Measurements from ENCODE around the gene CDH1.

CDH1 gene

GRCh38 chr16:68790130-68790761 lies 53.2 kb downstream of the CDH1 start:
- H3K36me3 Mint-ChIP-seq (ENCODE audit: insufficient read depth) = peaks cover 2% of the 10 kb centered on the region
- H3K4me1 Mint-ChIP-seq = no peaks in the 10 kb centered on the region
- DNase-seq (ENCODE audit: low spot score in 2 of 2) (no peak), ATAC-seq (replicated peaks; ENCODE audit: extremely low read depth, poor library complexity, severe bottlenecking) (no peak)
- H3K27me3 Mint-ChIP-seq = no peaks in the 10 kb centered on the region
- H3K9me3 Mint-ChIP-seq = no peaks in the 10 kb centered on the region
- H3K27ac Mint-ChIP-seq (ENCODE audit: low read depth) = no peak overlapping the region
- H3K4me3 Mint-ChIP-seq = no peak overlapping the region

- Mint-ChIP-seq H3K36me3 (ENCODE audit: insufficient read depth) (peaks cover 2% of the 10 kb centered on the region), H3K4me3 (no peak overlapping the region), H3K9me3 (no peaks in the 10 kb centered on the region), H3K27me3 (no peaks in the 10 kb centered on the region), H3K4me1 (no peaks in the 10 kb centered on the region), H3K27ac (ENCODE audit: low read depth) (no peak overlapping the region)
- no peak for DNase-seq (ENCODE audit: low spot score in 2 of 2)
- ATAC-seq (replicated peaks; ENCODE audit: extremely low read depth, poor library complexity, severe bottlenecking) = no peak
Observed at GRCh38 chr16:68790944-68791343, 53.9 kb downstream of the CDH1 start.

GRCh38 chr16:68792465-68793324 lies 55.6 kb downstream of the CDH1 start:
- no peaks in the 10 kb centered on the region for H3K9me3 Mint-ChIP-seq
- no peaks in the 10 kb centered on the region for H3K4me1 Mint-ChIP-seq
- H3K36me3 Mint-ChIP-seq (ENCODE audit: insufficient read depth) = peaks cover under 1% of the 10 kb centered on the region
- no peak overlapping the region for H3K27ac Mint-ChIP-seq (ENCODE audit: low read depth)
- no peak overlapping the region for H3K4me3 Mint-ChIP-seq
- DNase-seq (ENCODE audit: low spot score in 2 of 2) (no peak), ATAC-seq (replicated peaks; ENCODE audit: extremely low read depth, poor library complexity, severe bottlenecking) (no peak)
- no peaks in the 10 kb centered on the region for H3K27me3 Mint-ChIP-seq

GRCh38 chr16:68793401-68793857 lies 56.3 kb downstream of the CDH1 start:
- no peaks in the 10 kb centered on the region for H3K9me3 Mint-ChIP-seq
- H3K27ac Mint-ChIP-seq (ENCODE audit: low read depth) = no peak overlapping the region
- H3K36me3 Mint-ChIP-seq (ENCODE audit: insufficient read depth) = no peaks in the 10 kb centered on the region
- ATAC-seq (replicated peaks; ENCODE audit: extremely low read depth, poor library complexity, severe bottlenecking) = no peak
- DNase-seq (ENCODE audit: low spot score in 2 of 2) = no peak
- H3K4me1 Mint-ChIP-seq = no peaks in the 10 kb centered on the region
- no peak overlapping the region for H3K4me3 Mint-ChIP-seq
- H3K27me3 Mint-ChIP-seq = no peaks in the 10 kb centered on the region

GRCh38 chr16:68798398-68798797 lies 61.3 kb downstream of the CDH1 start:
- no peaks in the 10 kb centered on the region for H3K4me1 Mint-ChIP-seq
- no peak overlapping the region for H3K27ac Mint-ChIP-seq (ENCODE audit: low read depth)
- H3K27me3 Mint-ChIP-seq = no peaks in the 10 kb centered on the region
- H3K4me3 Mint-ChIP-seq = no peak overlapping the region
- no peaks in the 10 kb centered on the region for H3K9me3 Mint-ChIP-seq
- no peaks in the 10 kb centered on the region for H3K36me3 Mint-ChIP-seq (ENCODE audit: insufficient read depth)
- ATAC-seq (replicated peaks; ENCODE audit: extremely low read depth, poor library complexity, severe bottlenecking) = no peak
- no peak for DNase-seq (ENCODE audit: low spot score in 2 of 2)

- no peaks in the 10 kb centered on the region for H3K9me3 Mint-ChIP-seq
- H3K27ac Mint-ChIP-seq (ENCODE audit: low read depth) = no peak overlapping the region
- no peaks in the 10 kb centered on the region for H3K27me3 Mint-ChIP-seq
- no peaks in the 10 kb centered on the region for H3K36me3 Mint-ChIP-seq (ENCODE audit: insufficient read depth)
- DNase-seq (ENCODE audit: low spot score in 2 of 2) (peak in 1 of 2 donors; percentile 53), ATAC-seq (replicated peaks; ENCODE audit: extremely low read depth, poor library complexity, severe bottlenecking) (peak; percentile 83)
- H3K4me3 Mint-ChIP-seq = no peak overlapping the region
- no peaks in the 10 kb centered on the region for H3K4me1 Mint-ChIP-seq
Observed at GRCh38 chr16:68800257-68800875, 63.3 kb downstream of the CDH1 start.

GRCh38 chr16:68802190-68802589 lies 65.1 kb downstream of the CDH1 start:
- Mint-ChIP-seq H3K4me3 (no peak overlapping the region), H3K27ac (ENCODE audit: low read depth) (no peak overlapping the region), H3K36me3 (ENCODE audit: insufficient read depth) (no peaks in the 10 kb centered on the region), H3K9me3 (no peaks in the 10 kb centered on the region), H3K4me1 (no peaks in the 10 kb centered on the region), H3K27me3 (no peaks in the 10 kb centered on the region)
- ATAC-seq (replicated peaks; ENCODE audit: extremely low read depth, poor library complexity, severe bottlenecking) = no peak
- no peak for DNase-seq (ENCODE audit: low spot score in 2 of 2)

- Mint-ChIP-seq H3K27ac (ENCODE audit: low read depth) (no peak overlapping the region), H3K4me3 (no peak overlapping the region), H3K27me3 (peaks cover 2% of the 10 kb centered on the region), H3K36me3 (ENCODE audit: insufficient read depth) (peaks cover 2% of the 10 kb centered on the region), H3K9me3 (no peaks in the 10 kb centered on the region), H3K4me1 (no peaks in the 10 kb centered on the region)
- DNase-seq (ENCODE audit: low spot score in 2 of 2) = no peak
- ATAC-seq (replicated peaks; ENCODE audit: extremely low read depth, poor library complexity, severe bottlenecking) = no peak
Observed at GRCh38 chr16:68806422-68806821, 69.3 kb downstream of the CDH1 start.

GRCh38 chr16:68806981-68807380 lies 69.9 kb downstream of the CDH1 start:
- ATAC-seq (replicated peaks; ENCODE audit: extremely low read depth, poor library complexity, severe bottlenecking) (no peak), DNase-seq (ENCODE audit: low spot score in 2 of 2) (no peak)
- no peaks in the 10 kb centered on the region for H3K4me1 Mint-ChIP-seq
- no peak overlapping the region for H3K4me3 Mint-ChIP-seq
- peaks cover 2% of the 10 kb centered on the region for H3K36me3 Mint-ChIP-seq (ENCODE audit: insufficient read depth)
- H3K27me3 Mint-ChIP-seq = peaks cover 8% of the 10 kb centered on the region
- H3K9me3 Mint-ChIP-seq = no peaks in the 10 kb centered on the region
- H3K27ac Mint-ChIP-seq (ENCODE audit: low read depth) = no peak overlapping the region

GRCh38 chr16:68814516-68814915 lies 77.4 kb downstream of the CDH1 start:
- H3K27ac Mint-ChIP-seq (ENCODE audit: low read depth) = no peak overlapping the region
- no peak overlapping the region for H3K4me3 Mint-ChIP-seq
- peaks cover 8% of the 10 kb centered on the region for H3K27me3 Mint-ChIP-seq
- H3K36me3 Mint-ChIP-seq (ENCODE audit: insufficient read depth) = peaks cover 2% of the 10 kb centered on the region
- no peaks in the 10 kb centered on the region for H3K4me1 Mint-ChIP-seq
- ATAC-seq (replicated peaks; ENCODE audit: extremely low read depth, poor library complexity, severe bottlenecking) (no peak), DNase-seq (ENCODE audit: low spot score in 2 of 2) (no peak)
- no peaks in the 10 kb centered on the region for H3K9me3 Mint-ChIP-seq

GRCh38 chr16:68823401-68824135 lies 86.5 kb downstream of the CDH1 start:
- H3K4me3 Mint-ChIP-seq = no peak overlapping the region
- no peak overlapping the region for H3K27ac Mint-ChIP-seq (ENCODE audit: low read depth)
- no peak for DNase-seq (ENCODE audit: low spot score in 2 of 2)
- H3K36me3 Mint-ChIP-seq (ENCODE audit: insufficient read depth) = no peaks in the 10 kb centered on the region
- ATAC-seq (replicated peaks; ENCODE audit: extremely low read depth, poor library complexity, severe bottlenecking) = no peak
- no peaks in the 10 kb centered on the region for H3K27me3 Mint-ChIP-seq
- H3K4me1 Mint-ChIP-seq = no peaks in the 10 kb centered on the region
- no peaks in the 10 kb centered on the region for H3K9me3 Mint-ChIP-seq

- H3K4me1 Mint-ChIP-seq = no peaks in the 10 kb centered on the region
- DNase-seq (ENCODE audit: low spot score in 2 of 2) (no peak), ATAC-seq (replicated peaks; ENCODE audit: extremely low read depth, poor library complexity, severe bottlenecking) (no peak)
- no peaks in the 10 kb centered on the region for H3K9me3 Mint-ChIP-seq
- no peak overlapping the region for H3K27ac Mint-ChIP-seq (ENCODE audit: low read depth)
- peaks cover 2% of the 10 kb centered on the region for H3K36me3 Mint-ChIP-seq (ENCODE audit: insufficient read depth)
- H3K4me3 Mint-ChIP-seq = no peak overlapping the region
- H3K27me3 Mint-ChIP-seq = no peaks in the 10 kb centered on the region
Observed at GRCh38 chr16:68825427-68825826, 88.3 kb downstream of the CDH1 start.
